ENCODE measurements around the gene BOC.

Gene BOC

DNA sequence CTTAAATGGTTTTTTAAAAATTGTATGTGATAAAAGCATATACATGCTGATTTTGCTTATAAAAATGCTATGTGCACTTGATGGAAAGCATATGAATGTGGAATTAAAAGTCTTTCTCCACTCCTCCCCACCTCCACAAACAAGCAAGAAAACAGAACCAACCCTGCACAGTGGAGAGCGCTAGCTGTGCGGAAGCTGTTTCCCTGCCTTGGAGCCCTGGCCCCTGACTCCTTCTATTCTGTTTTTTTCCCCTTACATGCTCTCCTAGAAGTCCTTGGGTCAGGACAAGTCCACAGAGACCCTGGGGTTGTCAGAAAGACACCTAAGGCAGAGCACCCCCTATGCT lies 64.2 kb downstream of the BOC start:
- Histone ChIP-seq H3K9me3 (ENCODE audit: control insufficient read depth, low read length) (no peaks in the 10 kb centered on the region), H3K27ac (ENCODE audit: low read depth, low read length, severe bottlenecking) (peak overlapping the region; percentile 83), H3K4me3 (ENCODE audit: extremely low read depth, insufficient read depth, low read length, poor library complexity, severe bottlenecking) (no peak overlapping the region), H3K4me1 (ENCODE audit: control insufficient read depth, insufficient read depth, low read length, poor library complexity, severe bottlenecking) (peaks cover 8% of the 10 kb centered on the region), H3K36me3 (ENCODE audit: control insufficient read depth, insufficient read depth, low read length) (peaks cover 17% of the 10 kb centered on the region)
- WGBS, 2 experiments (ENCODE audit: insufficient coverage in 2 of 2) = 93 to 100% methylated on average over 2 of the region's 2 CpGs

- Histone ChIP-seq H3K4me3 (ENCODE audit: extremely low read depth, insufficient read depth, low read length, poor library complexity, severe bottlenecking) (no peak overlapping the region), H3K4me1 (ENCODE audit: control insufficient read depth, insufficient read depth, low read length, poor library complexity, severe bottlenecking) (peaks cover 8% of the 10 kb centered on the region), H3K27ac (ENCODE audit: low read depth, low read length, severe bottlenecking) (peak overlapping the region; percentile 83), H3K36me3 (ENCODE audit: control insufficient read depth, insufficient read depth, low read length) (peaks cover 19% of the 10 kb centered on the region), H3K9me3 (ENCODE audit: control insufficient read depth, low read length) (no peaks in the 10 kb centered on the region)
- 78 to 80% methylated on average over 12 to 14 of the region's 16 CpGs for WGBS, 2 experiments (ENCODE audit: insufficient coverage in 2 of 2)
These were observed 64.8 kb downstream of the BOC start for GRCh38 chr3:113275929-113276750.

DNA sequence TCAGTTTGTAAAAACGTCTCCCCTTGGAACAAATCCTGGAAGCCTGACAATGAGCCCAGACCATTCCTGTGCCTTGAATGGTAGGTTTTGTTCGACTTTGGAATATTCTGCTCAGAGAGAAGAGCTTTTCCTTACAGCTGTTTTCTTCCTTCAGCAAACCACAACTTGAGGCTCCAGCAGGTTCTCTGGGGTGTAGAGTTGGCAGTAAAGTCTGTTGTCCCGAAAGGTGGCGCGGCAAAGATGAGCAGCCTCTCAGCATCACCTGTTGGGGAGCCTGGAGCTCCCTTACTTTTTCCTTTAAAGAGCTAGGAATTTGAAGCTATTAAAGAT lies 65.4 kb downstream of the BOC start:
- no peak overlapping the region for H3K4me3 ChIP-seq (ENCODE audit: extremely low read depth, insufficient read depth, low read length, poor library complexity, severe bottlenecking)
- 40 to 82% methylated on average over 1 of the region's 5 CpGs for WGBS, 2 experiments (ENCODE audit: insufficient coverage in 2 of 2)
- H3K9me3 ChIP-seq (ENCODE audit: control insufficient read depth, low read length) = no peaks in the 10 kb centered on the region
- H3K4me1 ChIP-seq (ENCODE audit: control insufficient read depth, insufficient read depth, low read length, poor library complexity, severe bottlenecking) = peaks cover 8% of the 10 kb centered on the region
- peaks cover 19% of the 10 kb centered on the region for H3K36me3 ChIP-seq (ENCODE audit: control insufficient read depth, insufficient read depth, low read length)
- H3K27ac ChIP-seq (ENCODE audit: low read depth, low read length, severe bottlenecking) = peak overlapping the region; percentile 83

DNA sequence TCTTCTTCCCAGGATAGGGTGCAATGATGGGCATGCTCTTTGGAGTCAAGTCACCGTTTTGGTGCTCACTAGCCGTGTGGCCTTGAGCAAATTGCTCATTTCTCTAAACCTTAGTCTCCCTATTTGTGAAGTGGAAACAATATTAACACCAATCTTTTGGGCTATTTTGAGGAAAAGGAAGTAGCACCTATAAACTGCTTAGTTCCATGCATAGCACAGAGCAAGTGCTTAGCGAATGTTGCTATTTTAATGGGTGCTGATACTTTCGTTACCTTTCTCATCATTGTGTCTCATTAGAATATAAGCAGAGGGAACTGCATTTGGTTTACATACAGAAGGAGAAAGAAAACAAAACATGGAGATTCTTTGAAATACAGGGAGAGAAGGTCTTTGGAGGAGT lies 66.1 kb downstream of the BOC start:
- Histone ChIP-seq H3K36me3 (ENCODE audit: control insufficient read depth, insufficient read depth, low read length) (peaks cover 16% of the 10 kb centered on the region), H3K9me3 (ENCODE audit: control insufficient read depth, low read length) (no peaks in the 10 kb centered on the region), H3K4me3 (ENCODE audit: extremely low read depth, insufficient read depth, low read length, poor library complexity, severe bottlenecking) (no peak overlapping the region), H3K27ac (ENCODE audit: low read depth, low read length, severe bottlenecking) (no peak overlapping the region), H3K4me1 (ENCODE audit: control insufficient read depth, insufficient read depth, low read length, poor library complexity, severe bottlenecking) (peaks cover 8% of the 10 kb centered on the region)
- WGBS, 2 experiments (ENCODE audit: insufficient coverage in 2 of 2) = 100% methylated on average over 2 of the region's 4 CpGs

DNA sequence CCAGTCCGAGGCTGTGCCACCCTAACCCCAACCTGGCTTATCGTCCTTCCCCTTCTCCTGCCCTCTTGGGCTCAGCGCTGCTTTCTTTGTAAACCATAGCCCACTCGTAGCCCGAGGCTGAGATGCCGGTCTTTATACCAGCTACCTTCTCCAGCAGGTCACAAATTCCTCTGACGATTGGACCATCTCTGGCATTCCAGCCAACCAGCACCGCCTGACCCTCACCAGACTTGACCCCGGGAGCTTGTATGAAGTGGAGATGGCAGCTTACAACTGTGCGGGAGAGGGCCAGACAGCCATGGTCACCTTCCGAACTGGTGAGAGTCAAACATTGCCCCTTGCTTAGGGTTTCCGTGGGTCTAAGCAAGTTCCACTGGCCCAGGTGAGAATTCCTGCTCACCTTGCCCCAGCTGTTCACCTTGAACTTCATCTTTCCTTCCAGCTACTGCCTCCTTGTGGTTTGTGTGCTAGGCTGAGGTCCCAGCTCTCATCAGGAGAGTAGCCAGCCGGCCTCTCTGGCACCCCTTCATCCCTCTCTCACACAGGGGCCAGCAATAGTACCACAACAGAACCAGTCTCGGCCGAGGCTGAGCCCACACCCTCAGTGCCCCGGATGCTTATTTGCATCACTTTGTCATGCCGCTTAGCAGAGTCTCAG lies 66.7 kb downstream of the BOC start:
- no peak overlapping the region for H3K27ac ChIP-seq (ENCODE audit: low read depth, low read length, severe bottlenecking)
- peaks cover 8% of the 10 kb centered on the region for H3K4me1 ChIP-seq (ENCODE audit: control insufficient read depth, insufficient read depth, low read length, poor library complexity, severe bottlenecking)
- peaks cover 13% of the 10 kb centered on the region for H3K36me3 ChIP-seq (ENCODE audit: control insufficient read depth, insufficient read depth, low read length)
- WGBS, 2 experiments (ENCODE audit: insufficient coverage in 2 of 2) = 94 to 97% methylated on average over 12 to 16 of the region's 17 CpGs
- H3K4me3 ChIP-seq (ENCODE audit: extremely low read depth, insufficient read depth, low read length, poor library complexity, severe bottlenecking) = no peak overlapping the region
- no peaks in the 10 kb centered on the region for H3K9me3 ChIP-seq (ENCODE audit: control insufficient read depth, low read length)

- Histone ChIP-seq H3K9me3 (ENCODE audit: control insufficient read depth, low read length) (no peaks in the 10 kb centered on the region), H3K4me1 (ENCODE audit: control insufficient read depth, insufficient read depth, low read length, poor library complexity, severe bottlenecking) (peaks cover 8% of the 10 kb centered on the region), H3K4me3 (ENCODE audit: extremely low read depth, insufficient read depth, low read length, poor library complexity, severe bottlenecking) (no peak overlapping the region), H3K36me3 (ENCODE audit: control insufficient read depth, insufficient read depth, low read length) (peaks cover 13% of the 10 kb centered on the region), H3K27ac (ENCODE audit: low read depth, low read length, severe bottlenecking) (no peak overlapping the region)
- WGBS, 2 experiments (ENCODE audit: insufficient coverage in 2 of 2) = 90 to 92% methylated on average over 10 to 11 of the region's 11 CpGs
These were observed 67.2 kb downstream of the BOC start for GRCh38 chr3:113278599-113278955.

GRCh38 chr3:113279686-113280085 lies 68.3 kb downstream of the BOC start:
- no peak overlapping the region for H3K27ac ChIP-seq (ENCODE audit: low read depth, low read length, severe bottlenecking)
- H3K9me3 ChIP-seq (ENCODE audit: control insufficient read depth, low read length) = no peaks in the 10 kb centered on the region
- H3K4me1 ChIP-seq (ENCODE audit: control insufficient read depth, insufficient read depth, low read length, poor library complexity, severe bottlenecking) = peaks cover 8% of the 10 kb centered on the region
- H3K36me3 ChIP-seq (ENCODE audit: control insufficient read depth, insufficient read depth, low read length) = peaks cover 13% of the 10 kb centered on the region
- WGBS, 2 experiments (ENCODE audit: insufficient coverage in 2 of 2) = 92 to 95% methylated on average over 17 of the region's 17 CpGs
- H3K4me3 ChIP-seq (ENCODE audit: extremely low read depth, insufficient read depth, low read length, poor library complexity, severe bottlenecking) = no peak overlapping the region

DNA sequence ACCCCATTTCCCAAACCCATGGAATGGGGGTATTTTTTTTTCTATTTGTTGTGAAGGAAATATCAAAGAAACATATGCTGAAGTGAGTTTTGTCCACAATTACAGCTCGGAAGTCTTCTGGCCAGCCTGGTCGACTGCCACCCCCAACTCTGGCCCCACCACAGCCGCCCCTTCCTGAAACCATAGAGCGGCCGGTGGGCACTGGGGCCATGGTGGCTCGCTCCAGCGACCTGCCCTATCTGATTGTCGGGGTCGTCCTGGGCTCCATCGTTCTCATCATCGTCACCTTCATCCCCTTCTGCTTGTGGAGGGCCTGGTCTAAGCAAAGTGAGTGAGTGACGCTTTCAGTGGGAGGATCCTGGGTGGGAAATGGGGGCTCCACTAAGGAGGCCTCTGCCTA lies 71.9 kb downstream of the BOC start:
- Histone ChIP-seq H3K9me3 (ENCODE audit: control insufficient read depth, low read length) (no peaks in the 10 kb centered on the region), H3K27ac (ENCODE audit: low read depth, low read length, severe bottlenecking) (no peak overlapping the region), H3K36me3 (ENCODE audit: control insufficient read depth, insufficient read depth, low read length) (peaks cover 24% of the 10 kb centered on the region), H3K4me3 (ENCODE audit: extremely low read depth, insufficient read depth, low read length, poor library complexity, severe bottlenecking) (no peak overlapping the region), H3K4me1 (ENCODE audit: control insufficient read depth, insufficient read depth, low read length, poor library complexity, severe bottlenecking) (peaks cover 12% of the 10 kb centered on the region)
- WGBS, 2 experiments (ENCODE audit: insufficient coverage in 2 of 2) = 94 to 100% methylated on average over 5 of the region's 12 CpGs

GRCh38 chr3:113284453-113285050 lies 73.2 kb downstream of the BOC start:
- H3K4me1 ChIP-seq (ENCODE audit: control insufficient read depth, insufficient read depth, low read length, poor library complexity, severe bottlenecking) = peaks cover 12% of the 10 kb centered on the region
- peaks cover 21% of the 10 kb centered on the region for H3K36me3 ChIP-seq (ENCODE audit: control insufficient read depth, insufficient read depth, low read length)
- H3K4me3 ChIP-seq (ENCODE audit: extremely low read depth, insufficient read depth, low read length, poor library complexity, severe bottlenecking) = no peak overlapping the region
- 93 to 96% methylated on average over 9 to 12 of the region's 12 CpGs for WGBS, 2 experiments (ENCODE audit: insufficient coverage in 2 of 2)
- H3K9me3 ChIP-seq (ENCODE audit: control insufficient read depth, low read length) = no peaks in the 10 kb centered on the region
- no peak overlapping the region for H3K27ac ChIP-seq (ENCODE audit: low read depth, low read length, severe bottlenecking)

- peaks cover 12% of the 10 kb centered on the region for H3K4me1 ChIP-seq (ENCODE audit: control insufficient read depth, insufficient read depth, low read length, poor library complexity, severe bottlenecking)
- H3K36me3 ChIP-seq (ENCODE audit: control insufficient read depth, insufficient read depth, low read length) = peaks cover 21% of the 10 kb centered on the region
- H3K4me3 ChIP-seq (ENCODE audit: extremely low read depth, insufficient read depth, low read length, poor library complexity, severe bottlenecking) = no peak overlapping the region
- H3K9me3 ChIP-seq (ENCODE audit: control insufficient read depth, low read length) = no peaks in the 10 kb centered on the region
- 92% methylated on average over 8 of the region's 8 CpGs; no CpG with 5 or more reads in 1 of the 2 experiments for WGBS, 2 experiments (ENCODE audit: insufficient coverage in 2 of 2)
- H3K27ac ChIP-seq (ENCODE audit: low read depth, low read length, severe bottlenecking) = peak overlapping the region; percentile 49
These were observed 73.9 kb downstream of the BOC start for GRCh38 chr3:113285226-113285625.

DNA sequence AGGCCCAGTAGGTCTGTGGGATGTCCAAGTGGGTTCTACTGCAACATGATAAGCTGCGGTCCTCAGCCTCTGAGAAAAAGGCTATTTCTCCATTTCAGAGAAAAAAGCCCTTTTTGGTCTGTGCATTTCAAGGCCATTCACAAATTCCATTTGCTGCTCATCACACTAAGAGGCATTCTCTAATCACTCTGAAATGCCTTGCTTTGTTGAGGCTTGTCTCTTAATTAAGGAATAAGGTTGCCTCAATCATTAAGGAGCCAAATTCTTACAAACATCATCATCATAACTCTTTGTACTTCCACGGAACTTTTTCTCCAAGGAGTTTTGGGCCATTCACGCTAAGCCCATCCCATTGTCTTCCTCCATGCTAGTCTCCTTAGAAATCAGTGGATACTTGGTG lies 74.4 kb downstream of the BOC start:
- H3K36me3 ChIP-seq (ENCODE audit: control insufficient read depth, insufficient read depth, low read length) = peaks cover 19% of the 10 kb centered on the region
- peak overlapping the region; percentile 49 for H3K27ac ChIP-seq (ENCODE audit: low read depth, low read length, severe bottlenecking)
- no peaks in the 10 kb centered on the region for H3K9me3 ChIP-seq (ENCODE audit: control insufficient read depth, low read length)
- 83 to 92% methylated on average over 2 to 3 of the region's 3 CpGs for WGBS, 2 experiments (ENCODE audit: insufficient coverage in 2 of 2)
- H3K4me1 ChIP-seq (ENCODE audit: control insufficient read depth, insufficient read depth, low read length, poor library complexity, severe bottlenecking) = peaks cover 12% of the 10 kb centered on the region
- no peak overlapping the region for H3K4me3 ChIP-seq (ENCODE audit: extremely low read depth, insufficient read depth, low read length, poor library complexity, severe bottlenecking)

Data from mesodermal cell (in vitro differentiated cells).